ENCODE results near the gene AMPD2. TPM values are rescaled to one million over a fixed set of nuclear protein-coding genes. Genes with fewer than 3 reads are reported as not detected.
"Not testable (repeated sequence)": the region's sequence is repeated elsewhere in the genome, so short reads cannot be mapped to it uniquely, and the experiment has no call there.

AMPD2 gene
- total and polyA plus RNA-seq, 4 experiments from 2014 or later, result 43.8 to 96.1 (median 71.6) TPM

- ChIA-PET POLR2A (ENCODE audit: partially characterized antibody) (no interaction called here), CTCF (ENCODE audit: partially characterized antibody) (interaction anchor here (1.2 kb wide), 1 partner anchor 20 kb away, joined by 7 read pairs; no protein-coding TSS in a partner anchor)
- H3K27me3 Mint-ChIP-seq, result no peaks in the 10 kb centered on the region
- H3K4me1 ChIP-seq (ENCODE audit: insufficient read depth, low read length), result peaks cover 10% of the 10 kb centered on the region
- H3K9me3 Mint-ChIP-seq, result no peaks in the 10 kb centered on the region
- intact Hi-C loops (cut with micrococcal nuclease), result loop anchor here (5.0 kb wide), 1 partner anchor 322 kb away; the partner anchor contains the start of gene AHCYL1
- H3K27ac Mint-ChIP-seq, result peak overlapping the region in 2 of 7 donors; percentile 18 to 29
- peaks cover 0 to 12% of the 10 kb centered on the region in 2 donors for H3K36me3 Mint-ChIP-seq
- H3K9me3 ChIP-seq (ENCODE audit: control insufficient read depth in 1 of 2, low read length in 2 of 2), result no peaks in the 10 kb centered on the region
- H3K27me3 ChIP-seq (ENCODE audit: insufficient read depth, low read length), result no peaks in the 10 kb centered on the region
- peaks cover 7 to 21% (median 10%) of the 10 kb centered on the region in 4 donors for H3K4me1 Mint-ChIP-seq
- H3K4me3 ChIP-seq (ENCODE audit: low read length in 2 of 2), result no peak overlapping the region
- no peaks in the 10 kb centered on the region for H3K36me3 ChIP-seq (ENCODE audit: insufficient read depth, low read length)
- H3K4me3 Mint-ChIP-seq, result no peak overlapping the region
- no peak overlapping the region for H3K27ac ChIP-seq (ENCODE audit: low read depth, low read length)
- DNase-seq, result no peak
These were observed 40.5 kb downstream of the AMPD2 start for GRCh38 chr1:109659997-109660690.

GRCh38 chr1:109660691-109661026 lies 41.0 kb downstream of the AMPD2 start:
- H3K27ac Mint-ChIP-seq, result peak overlapping the region in 1 of 7 donors; percentile 18
- CTCF ChIA-PET (ENCODE audit: partially characterized antibody), result interaction anchor here (1.2 kb wide), 1 partner anchor 20 kb away, joined by 7 read pairs; no protein-coding TSS in a partner anchor
- H3K4me3 ChIP-seq (ENCODE audit: low read length in 2 of 2); H3K36me3 ChIP-seq (ENCODE audit: insufficient read depth, low read length); H3K27ac ChIP-seq (ENCODE audit: low read depth, low read length); POLR2A ChIA-PET (ENCODE audit: partially characterized antibody); H3K27me3 ChIP-seq (ENCODE audit: insufficient read depth, low read length); H3K9me3 Mint-ChIP-seq; H3K4me3 Mint-ChIP-seq; intact Hi-C loops (cut with micrococcal nuclease); H3K9me3 ChIP-seq (ENCODE audit: control insufficient read depth in 1 of 2, low read length in 2 of 2); H3K4me1 ChIP-seq (ENCODE audit: insufficient read depth, low read length); H3K36me3 Mint-ChIP-seq; H3K27me3 Mint-ChIP-seq: not testable (repeated sequence)
- H3K4me1 Mint-ChIP-seq, result peaks cover 4 to 16% (median 6%) of the 10 kb centered on the region in 4 donors
- DNase-seq, result peak in 1 of 5 donors; percentile 13

GRCh38 chr1:109661391-109661790 lies 41.8 kb downstream of the AMPD2 start:
- Mint-ChIP-seq H3K27me3 (no peaks in the 10 kb centered on the region), H3K27ac (peak overlapping the region in 1 of 7 donors; percentile 26), H3K9me3 (no peaks in the 10 kb centered on the region), H3K36me3 (peaks cover 0 to 5% of the 10 kb centered on the region in 2 donors), H3K4me1 (peaks cover 0 to 9% (median 3%) of the 10 kb centered on the region in 4 donors), H3K4me3 (no peak overlapping the region)
- CTCF ChIA-PET (ENCODE audit: partially characterized antibody), result interaction anchor here (1.2 to 1.9 kb wide), 5 partner anchors 9 to 112 kb away, joined by 4 to 7 read pairs (median 5); partner anchors contain the start of gene GNAI3
- Histone ChIP-seq H3K27ac (ENCODE audit: low read depth, low read length) (no peak overlapping the region), H3K4me3 (ENCODE audit: low read length in 2 of 2) (no peak overlapping the region), H3K27me3 (ENCODE audit: insufficient read depth, low read length) (no peaks in the 10 kb centered on the region), H3K9me3 (ENCODE audit: control insufficient read depth in 1 of 2, low read length in 2 of 2) (no peaks in the 10 kb centered on the region), H3K36me3 (ENCODE audit: insufficient read depth, low read length) (no peaks in the 10 kb centered on the region), H3K4me1 (ENCODE audit: insufficient read depth, low read length) (peaks cover 5% of the 10 kb centered on the region)
- POLR2A ChIA-PET (ENCODE audit: partially characterized antibody), result no interaction called here
- intact Hi-C loops (cut with micrococcal nuclease), result no loop called here
- peak in 1 of 5 donors; percentile 23 for DNase-seq

- H3K4me3 Mint-ChIP-seq, result no peak overlapping the region
- no peaks in the 10 kb centered on the region for H3K36me3 ChIP-seq (ENCODE audit: insufficient read depth, low read length)
- H3K9me3 Mint-ChIP-seq, result peaks cover 0 to 2% (median 0%) of the 10 kb centered on the region in 8 donors
- H3K27me3 ChIP-seq (ENCODE audit: insufficient read depth, low read length), result no peaks in the 10 kb centered on the region
- no peaks in the 10 kb centered on the region for H3K27me3 Mint-ChIP-seq
- peaks cover 0 to 5% of the 10 kb centered on the region in 2 donors for H3K36me3 Mint-ChIP-seq
- intact Hi-C loops (cut with micrococcal nuclease), result no loop called here
- no peak overlapping the region for H3K27ac Mint-ChIP-seq
- ChIA-PET POLR2A (ENCODE audit: partially characterized antibody) (no interaction called here), CTCF (ENCODE audit: partially characterized antibody) (interaction anchor here (0.8 to 0.9 kb wide), 2 partner anchors 24 to 25 kb away, joined by 3 read pairs; no protein-coding TSS in a partner anchor)
- no peak overlapping the region for H3K4me3 ChIP-seq (ENCODE audit: low read length in 2 of 2)
- peaks cover 6% of the 10 kb centered on the region for H3K4me1 ChIP-seq (ENCODE audit: insufficient read depth, low read length)
- H3K4me1 Mint-ChIP-seq, result peaks cover 6 to 16% (median 12%) of the 10 kb centered on the region in 4 donors
- H3K9me3 ChIP-seq (ENCODE audit: control insufficient read depth in 1 of 2, low read length in 2 of 2), result no peaks in the 10 kb centered on the region
- DNase-seq, result no peak
- H3K27ac ChIP-seq (ENCODE audit: low read depth, low read length), result no peak overlapping the region
These were observed 45.0 kb downstream of the AMPD2 start for GRCh38 chr1:109664671-109665070.

GRCh38 chr1:109667452-109668122 lies 48.0 kb downstream of the AMPD2 start, which contains the start of gene GSTM2:
Gene GSTM2 (plus strand): TSS chr1:109668057. CDS start chr1:109668116, 59 bp downstream.
- intact Hi-C loops (cut with micrococcal nuclease), result no loop called here
- Mint-ChIP-seq H3K36me3 (no peaks in the 10 kb centered on the region), H3K4me3 (peak within 1 kb of the TSS; percentile 70 to 88 (median 80)), H3K27me3 (no peaks in the 10 kb centered on the region), H3K4me1 (peaks cover 8 to 21% (median 15%) of the 10 kb centered on the region in 4 donors), H3K9me3 (peaks cover 0 to 2% (median 0%) of the 10 kb centered on the region in 8 donors), H3K27ac (peak within 1 kb of the TSS in 5 of 7 donors; percentile 4 to 74 (median 41))
- ChIA-PET POLR2A (ENCODE audit: partially characterized antibody) (interaction anchor here (1.4 kb wide), 2 partner anchors 9 to 15 kb away, joined by 3 read pairs; no protein-coding TSS in a partner anchor), CTCF (ENCODE audit: partially characterized antibody) (interaction anchor here (0.6 to 4.0 kb wide), 4 partner anchors 12 to 362 kb away, joined by 3 to 17 read pairs (median 4); no protein-coding TSS in a partner anchor)
- Histone ChIP-seq H3K27me3 (ENCODE audit: insufficient read depth, low read length) (no peaks in the 10 kb centered on the region), H3K27ac (ENCODE audit: low read depth, low read length) (no peak within 1 kb of the TSS), H3K9me3 (ENCODE audit: control insufficient read depth in 1 of 2, low read length in 2 of 2) (no peaks in the 10 kb centered on the region), H3K4me1 (ENCODE audit: insufficient read depth, low read length) (peaks cover 6% of the 10 kb centered on the region), H3K36me3 (ENCODE audit: insufficient read depth, low read length) (no peaks in the 10 kb centered on the region), H3K4me3 (ENCODE audit: low read length in 2 of 2) (peak within 1 kb of the TSS in 1 of 2 donors; percentile 30)
- DNase-seq, result peak; percentile 64 to 79 (median 67)

GRCh38 chr1:109668123-109668775 lies 48.6 kb downstream of the AMPD2 start:
- no peak for DNase-seq
- peak overlapping the region in 5 of 7 donors; percentile 4 to 74 (median 41) for H3K27ac Mint-ChIP-seq
- H3K27me3 Mint-ChIP-seq, result no peaks in the 10 kb centered on the region
- ChIA-PET POLR2A (ENCODE audit: partially characterized antibody) (interaction anchor here (1.4 kb wide), 2 partner anchors 10 to 16 kb away, joined by 3 read pairs; no protein-coding TSS in a partner anchor), CTCF (ENCODE audit: partially characterized antibody) (interaction anchor here (0.9 to 4.0 kb wide), 3 partner anchors 28 to 362 kb away, joined by 3 to 17 read pairs (median 4); no protein-coding TSS in a partner anchor)
- peaks cover 8 to 21% (median 15%) of the 10 kb centered on the region in 4 donors for H3K4me1 Mint-ChIP-seq
- H3K9me3 ChIP-seq (ENCODE audit: control insufficient read depth in 1 of 2, low read length in 2 of 2), result no peaks in the 10 kb centered on the region
- H3K36me3 ChIP-seq (ENCODE audit: insufficient read depth, low read length), result no peaks in the 10 kb centered on the region
- H3K4me1 ChIP-seq (ENCODE audit: insufficient read depth, low read length), result peaks cover 6% of the 10 kb centered on the region
- H3K27me3 ChIP-seq (ENCODE audit: insufficient read depth, low read length), result no peaks in the 10 kb centered on the region
- intact Hi-C loops (cut with micrococcal nuclease), result no loop called here
- no peaks in the 10 kb centered on the region for H3K36me3 Mint-ChIP-seq
- peaks cover 0 to 2% (median 0%) of the 10 kb centered on the region in 8 donors for H3K9me3 Mint-ChIP-seq
- peak overlapping the region; percentile 70 to 88 (median 80) for H3K4me3 Mint-ChIP-seq
- no peak overlapping the region for H3K27ac ChIP-seq (ENCODE audit: low read depth, low read length)
- H3K4me3 ChIP-seq (ENCODE audit: low read length in 2 of 2), result peak overlapping the region in 1 of 2 donors; percentile 30
